Fibroblast of the aortic adventitia (primary cell): ENCODE measurements around the gene NECAP2. TPM values are rescaled to one million over a fixed set of nuclear protein-coding genes. Genes with fewer than 3 reads are reported as not detected.

Experiments used
- DNase-seq: peaks from one replicate; pipeline ENCODE4 v3.0.0-alpha.2; 2010; ENCODE audit warnings: low read depth
- H3K4me3 ChIP-seq: 2 replicates; pipeline ENCODE4 v1.5.1; 2011; ENCODE audit warnings: low read depth, mild to moderate bottlenecking, control low read depth, low read length, moderate library complexity
- CTCF ChIP-seq: IDR thresholded peaks from 2 replicates; pipeline ENCODE4 v1.5.1; 2011; ENCODE audit warnings: mild to moderate bottlenecking, low read length, control low read depth, inconsistent platforms; ENCODE audit not compliant: insufficient read depth
- total RNA-seq: library from RNA; depleted of rRNA; stranded (reverse); fragments of >200 nt; gene quantifications from 2 replicates; pipeline ENCODE4 v1.2.3, GENCODE V29; 2012; ENCODE audit warnings: low replicate concordance

NECAP2 gene
- 71.5 and 73.9 TPM in 2 replicates for total RNA-seq

GRCh38 chr1:16440470-16441281, at the start of gene NECAP2:
TSS of gene NECAP2 (plus strand) at chr1:16440724. CDS start at chr1:16440762, 38 bp downstream.
- peak within 1 kb of the TSS; percentile 99 for H3K4me3 ChIP-seq
- peak; percentile 92 for DNase-seq
- TF ChIP-seq CTCF: peak; percentile 84

GRCh38 chr1:16391411-16391810, 49.1 kb upstream of the NECAP2 start:
- no peak for TF ChIP-seq CTCF
- no peak for DNase-seq
- H3K4me3 ChIP-seq: no peak overlapping the region

GRCh38 chr1:16392740-16393569, 47.6 kb upstream of the NECAP2 start:
- no peak overlapping the region for H3K4me3 ChIP-seq
- DNase-seq: peak; percentile 32
- TF ChIP-seq CTCF: no peak

- H3K4me3 ChIP-seq: no peak overlapping the region
- peak; percentile 20 for DNase-seq
- no peak for TF ChIP-seq CTCF
Measured at GRCh38 chr1:16393570-16394521, 46.7 kb upstream of the NECAP2 start.

GRCh38 chr1:16394977-16395376, 45.5 kb upstream of the NECAP2 start:
- no peak for TF ChIP-seq CTCF
- no peak for DNase-seq

GRCh38 chr1:16396591-16396990, 43.9 kb upstream of the NECAP2 start:
- DNase-seq: peak; percentile 87
- H3K4me3 ChIP-seq: no peak overlapping the region
- no peak for TF ChIP-seq CTCF

More at GRCh38 chr1:16394977-16395376, 45.5 kb upstream of the NECAP2 start:
- no peak overlapping the region for H3K4me3 ChIP-seq
